ENCODE data around the gene FGFR4.

DNA sequence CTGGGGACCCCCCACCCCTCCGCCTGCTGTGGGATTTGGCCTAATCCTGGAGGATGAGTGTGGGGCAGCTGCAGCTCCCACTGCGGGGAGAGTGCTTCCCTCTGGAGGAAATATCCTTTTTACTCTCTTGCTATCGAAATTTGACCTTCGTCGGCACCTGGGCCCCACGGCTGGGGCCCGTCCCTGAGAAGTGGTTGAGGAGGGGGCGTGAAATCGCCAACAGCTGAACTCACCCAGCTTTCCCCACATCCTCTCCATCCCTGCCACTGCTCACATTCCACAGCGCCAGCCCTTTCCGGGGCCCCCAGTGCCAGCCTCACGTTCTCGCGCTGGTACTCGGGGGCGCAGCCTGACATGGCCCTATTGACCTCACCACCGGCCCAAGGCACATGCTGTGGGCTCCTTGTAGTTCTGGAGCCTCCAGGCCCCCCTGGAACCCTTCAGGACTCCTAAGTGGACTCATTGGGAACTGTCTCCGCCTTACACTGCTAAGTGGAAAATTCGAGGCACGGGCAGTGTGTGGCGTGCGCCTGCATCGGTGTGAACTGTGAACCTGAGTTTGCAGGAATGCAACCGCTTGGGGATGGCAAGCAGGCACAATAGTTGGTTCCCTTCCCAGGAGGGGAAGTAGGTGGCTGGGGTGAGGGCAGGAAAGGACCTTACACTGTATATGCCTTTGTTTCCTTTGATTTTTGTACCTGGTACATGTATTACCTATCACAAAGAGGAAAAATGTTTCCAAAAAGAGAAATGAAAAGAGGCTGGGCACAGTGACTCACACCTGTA is 19.2 kb downstream of the FGFR4 start:
- TF ChIP-seq, protein P1, sequence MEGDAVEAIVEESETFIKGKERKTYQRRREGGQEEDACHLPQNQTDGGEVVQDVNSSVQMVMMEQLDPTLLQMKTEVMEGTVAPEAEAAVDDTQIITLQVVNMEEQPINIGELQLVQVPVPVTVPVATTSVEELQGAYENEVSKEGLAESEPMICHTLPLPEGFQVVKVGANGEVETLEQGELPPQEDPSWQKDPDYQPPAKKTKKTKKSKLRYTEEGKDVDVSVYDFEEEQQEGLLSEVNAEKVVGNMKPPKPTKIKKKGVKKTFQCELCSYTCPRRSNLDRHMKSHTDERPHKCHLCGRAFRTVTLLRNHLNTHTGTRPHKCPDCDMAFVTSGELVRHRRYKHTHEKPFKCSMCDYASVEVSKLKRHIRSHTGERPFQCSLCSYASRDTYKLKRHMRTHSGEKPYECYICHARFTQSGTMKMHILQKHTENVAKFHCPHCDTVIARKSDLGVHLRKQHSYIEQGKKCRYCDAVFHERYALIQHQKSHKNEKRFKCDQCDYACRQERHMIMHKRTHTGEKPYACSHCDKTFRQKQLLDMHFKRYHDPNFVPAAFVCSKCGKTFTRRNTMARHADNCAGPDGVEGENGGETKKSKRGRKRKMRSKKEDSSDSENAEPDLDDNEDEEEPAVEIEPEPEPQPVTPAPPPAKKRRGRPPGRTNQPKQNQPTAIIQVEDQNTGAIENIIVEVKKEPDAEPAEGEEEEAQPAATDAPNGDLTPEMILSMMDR (conservative IDR thresholded peaks at IDR 0.05), result no peak
- no peak for TF ChIP-seq ZFX (IDR thresholded peaks at IDR 0.05)

Data from C4-2B (cell line).